Measurements from ENCODE around the gene CEP72.
"Not testable (repeated sequence)": the region's sequence is repeated elsewhere in the genome, so short reads cannot be mapped to it uniquely, and the experiment has no call there.

The CEP72 gene

DNA sequence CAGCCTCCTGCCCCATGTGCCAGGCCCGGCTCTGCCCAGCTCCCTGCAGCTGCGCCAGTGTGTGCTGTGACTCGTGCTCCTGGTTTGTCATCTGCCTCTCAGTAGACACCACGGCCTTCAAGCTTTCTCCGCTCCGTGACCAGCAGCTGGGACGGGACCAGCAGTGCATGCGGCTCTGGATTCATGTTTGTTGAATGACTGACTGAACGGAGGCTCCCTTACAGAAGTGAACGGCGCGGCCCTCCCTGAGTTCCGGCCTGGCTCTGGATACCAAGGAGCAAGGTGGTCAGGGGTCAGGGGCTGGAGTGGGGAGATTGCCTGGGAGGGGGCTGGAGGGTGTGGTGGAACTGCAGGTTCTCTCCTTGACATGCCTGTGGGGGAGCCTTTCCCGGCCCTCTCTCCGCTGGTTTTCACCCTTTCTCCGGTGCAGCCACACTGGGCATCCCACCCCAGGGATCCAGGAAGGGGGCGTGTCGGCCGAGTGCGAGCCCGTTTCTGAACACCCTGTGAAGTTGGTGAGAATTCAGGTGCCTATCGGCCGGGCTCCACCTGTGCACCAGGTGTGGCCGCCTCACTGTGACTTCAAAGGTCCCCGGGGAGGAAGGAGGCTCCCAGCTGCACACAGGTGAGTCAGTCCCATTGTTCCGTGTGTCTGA lies 11.1 kb upstream of the CEP72 start:
- no peak for FAIRE-seq

DNA sequence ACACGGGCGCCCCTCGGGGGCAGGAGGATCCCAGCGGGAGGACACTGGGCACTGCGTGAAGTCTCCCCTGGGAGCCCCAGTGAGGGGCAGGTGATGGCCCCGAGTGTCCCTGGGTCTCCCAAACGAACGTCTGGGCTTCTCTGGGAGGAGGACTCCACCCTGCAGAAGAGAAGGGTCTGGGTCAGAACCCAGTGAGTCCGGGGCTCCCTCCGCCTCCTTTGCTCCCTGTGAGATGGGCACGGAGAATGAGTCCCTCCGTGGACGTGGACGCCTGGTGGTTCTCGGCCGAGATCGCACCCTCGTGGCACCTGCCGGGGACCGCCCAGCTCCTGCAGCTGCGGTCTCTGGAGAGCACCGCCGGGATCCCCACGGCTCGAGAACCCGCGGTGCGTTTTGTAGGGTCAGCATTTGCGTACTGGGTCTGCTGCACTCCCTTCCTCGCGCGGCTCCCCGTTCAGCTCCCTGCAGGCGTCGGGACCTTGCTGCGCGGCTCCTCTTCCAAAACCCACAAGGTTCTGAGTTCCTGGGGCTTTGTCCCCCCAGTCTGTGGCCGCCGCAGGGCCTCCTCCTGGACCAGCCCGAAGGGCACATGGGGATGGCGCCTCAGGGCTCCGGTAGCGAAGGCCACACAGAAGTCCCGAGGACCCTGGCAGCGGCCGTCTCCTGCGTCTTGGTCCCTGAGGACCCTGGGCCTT lies 10.2 kb upstream of the CEP72 start:
- FAIRE-seq = no peak

DNA sequence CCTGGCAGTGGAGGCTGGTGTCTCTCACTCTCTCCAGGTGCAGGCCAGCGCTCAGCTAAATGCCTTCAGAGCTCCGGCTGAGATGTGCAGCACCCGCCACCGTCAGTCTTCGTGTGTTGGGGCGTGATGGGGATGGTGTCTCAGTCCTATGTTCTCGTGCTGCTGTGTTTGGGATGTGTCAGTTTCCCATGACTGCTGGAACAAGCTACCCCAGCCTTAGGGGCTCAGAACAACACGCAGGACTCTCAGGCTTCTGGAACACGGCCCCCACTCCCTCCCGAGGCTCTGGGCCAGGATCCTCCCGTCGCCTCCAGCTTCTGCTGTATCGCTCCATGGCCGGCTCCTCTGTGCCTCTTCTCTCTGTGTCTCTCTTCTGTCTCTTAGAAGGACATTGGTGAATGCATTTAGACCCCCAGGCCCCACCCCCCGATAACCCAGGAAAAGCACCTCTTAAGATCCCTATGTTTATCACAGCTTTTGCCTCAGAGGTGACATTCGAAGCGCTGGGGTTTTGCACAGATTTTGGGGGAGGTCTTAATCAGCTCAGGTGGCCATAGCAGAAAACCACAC lies 9.6 kb upstream of the CEP72 start:
- no peak for FAIRE-seq

DNA sequence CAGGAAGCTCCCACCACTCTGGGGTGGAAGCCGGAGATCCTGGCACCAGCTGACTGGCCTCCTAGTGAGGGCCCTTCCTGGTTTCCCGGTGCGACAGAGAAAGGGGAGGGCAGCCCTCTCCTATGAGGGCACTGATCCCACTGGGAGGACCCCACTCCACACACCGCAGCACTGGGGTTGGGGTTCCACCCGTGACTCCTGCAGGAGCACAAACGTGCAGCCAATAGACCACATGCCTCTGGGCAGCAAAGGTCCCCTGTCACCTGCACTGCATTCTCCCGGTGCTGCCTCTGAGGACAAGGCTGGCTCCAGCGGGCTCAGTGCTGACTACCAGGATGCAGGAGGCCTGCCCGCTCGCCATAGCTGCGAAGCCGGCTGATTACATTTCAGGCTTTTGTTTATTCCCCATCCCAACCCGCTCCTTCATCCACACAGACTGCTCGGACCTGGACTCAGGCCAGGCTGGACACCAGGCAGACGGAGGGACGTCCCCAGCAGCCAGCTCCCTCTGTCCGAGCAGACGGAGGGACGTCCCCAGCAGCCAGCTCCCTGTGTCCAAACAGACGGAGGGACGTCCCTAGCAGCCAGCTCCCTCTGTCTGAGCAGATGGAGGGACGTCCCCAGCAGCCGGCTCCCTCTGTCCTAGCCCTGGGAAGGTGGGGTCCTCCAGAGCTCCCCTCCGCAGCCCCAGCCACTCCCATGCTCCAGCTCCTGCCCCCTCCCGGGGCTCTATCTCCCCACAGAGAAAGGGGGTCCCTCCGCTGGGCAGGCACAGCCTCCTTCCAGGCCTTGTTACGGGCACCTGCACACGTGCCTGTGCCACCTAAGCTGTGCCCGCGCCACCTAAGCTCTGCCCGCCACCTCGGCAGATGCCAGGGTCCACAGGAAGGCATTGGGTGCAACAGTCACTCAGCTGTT lies 8.8 kb upstream of the CEP72 start:
- no peak for FAIRE-seq

DNA sequence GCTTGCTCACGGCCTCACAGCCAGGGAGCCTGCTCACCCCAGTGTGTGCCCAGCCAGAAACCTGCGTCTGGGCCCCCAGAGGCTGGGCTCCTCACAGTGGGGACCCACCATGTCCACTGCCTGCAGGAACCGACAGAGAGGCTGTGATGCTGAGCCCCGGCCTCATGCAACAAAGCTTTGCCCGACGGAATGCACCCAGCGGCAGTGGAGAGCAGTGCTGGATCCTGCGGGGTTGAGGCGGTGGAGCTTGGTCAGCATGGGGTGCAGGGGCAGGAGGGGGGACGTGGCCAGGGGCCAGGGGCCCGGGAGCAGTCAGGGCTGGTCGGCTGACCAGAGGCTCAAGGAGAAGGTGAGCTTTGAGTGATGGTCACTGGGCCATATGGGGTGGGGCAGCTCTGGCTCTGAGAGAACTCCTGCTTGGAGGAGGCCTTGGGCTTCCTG lies 7.7 kb upstream of the CEP72 start:
- FAIRE-seq = no peak

DNA sequence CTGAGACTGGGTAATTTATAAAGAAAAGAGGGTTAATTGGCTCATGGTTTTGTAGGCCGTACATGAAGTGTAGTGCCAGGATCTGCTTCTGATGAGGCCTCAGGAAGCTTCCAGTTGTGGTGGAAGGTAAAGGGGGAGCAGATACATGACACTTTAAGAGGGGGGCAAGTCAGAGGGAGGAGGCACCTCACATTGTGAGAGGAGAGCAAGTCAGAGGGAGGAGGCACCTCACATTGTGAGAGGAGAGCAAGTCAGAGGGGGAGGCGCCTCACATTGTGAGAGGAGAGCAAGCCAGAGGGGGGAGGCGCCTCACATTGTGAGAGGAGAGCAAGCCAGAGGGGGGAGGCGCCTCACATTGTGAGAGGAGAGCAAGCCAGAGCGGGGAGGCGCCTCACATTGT lies 7.0 kb upstream of the CEP72 start:
- FAIRE-seq = not testable (repeated sequence)

DNA sequence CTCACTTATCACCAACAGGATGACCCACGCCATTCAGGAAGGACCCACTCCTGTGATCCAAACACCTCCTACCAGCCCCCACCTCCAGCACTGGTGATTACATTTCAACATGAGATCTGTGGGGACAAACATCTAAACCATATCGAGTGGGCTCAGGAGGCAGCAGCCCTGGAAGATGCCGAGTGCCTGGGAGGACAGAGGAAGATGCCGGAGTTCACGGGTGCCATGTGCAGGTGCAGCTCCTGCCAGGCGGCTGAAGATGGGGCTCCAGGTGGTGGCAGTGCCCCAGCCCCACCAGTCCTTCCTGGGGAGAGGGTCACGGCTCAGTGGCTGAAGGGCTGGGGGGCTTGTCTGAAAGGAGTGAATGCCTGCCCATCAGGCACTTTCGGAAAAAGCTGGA lies 6.1 kb upstream of the CEP72 start:
- FAIRE-seq = no peak

DNA sequence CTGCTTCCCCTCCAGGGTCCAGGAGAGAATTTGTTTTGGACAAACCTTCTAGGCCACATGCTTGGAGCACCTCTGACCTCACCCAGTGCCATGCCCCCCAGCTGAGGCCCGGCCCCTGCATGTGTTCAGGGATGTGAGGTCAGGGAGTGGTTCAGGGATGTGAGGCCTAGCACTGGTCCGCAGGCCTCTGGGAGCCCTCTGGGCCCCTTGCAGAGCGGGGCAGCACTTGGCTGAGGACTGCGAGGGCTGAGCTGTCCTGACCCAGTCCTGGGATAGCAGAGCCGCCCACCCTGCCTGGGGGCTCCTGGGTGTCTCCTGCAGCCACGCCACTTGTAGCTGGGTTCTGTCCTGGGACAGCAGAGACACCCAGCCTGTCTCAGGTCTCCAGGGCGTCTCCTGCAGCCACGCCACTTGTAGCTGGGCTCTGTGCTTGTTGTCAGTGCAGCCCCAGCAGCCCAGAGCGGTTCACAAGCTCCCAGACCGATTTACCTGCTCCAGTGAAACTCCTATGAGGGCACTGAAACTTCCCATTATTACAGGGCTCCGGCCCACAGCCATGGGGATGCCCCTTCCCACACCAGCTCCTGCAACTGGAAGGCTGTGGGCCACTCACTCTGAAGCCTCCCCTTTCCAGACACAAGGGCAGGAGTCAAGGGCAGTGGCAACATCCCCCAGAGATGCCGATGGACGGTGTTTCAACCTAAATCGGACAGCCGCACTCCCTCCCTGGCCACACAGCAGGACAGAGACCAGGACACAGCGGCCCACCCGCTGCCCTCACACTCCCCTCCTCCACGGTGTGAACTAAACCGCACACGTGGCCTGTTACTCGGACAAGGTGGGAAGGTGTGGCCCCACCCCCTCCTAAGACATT lies 5.4 kb upstream of the CEP72 start:
- no peak for FAIRE-seq

DNA sequence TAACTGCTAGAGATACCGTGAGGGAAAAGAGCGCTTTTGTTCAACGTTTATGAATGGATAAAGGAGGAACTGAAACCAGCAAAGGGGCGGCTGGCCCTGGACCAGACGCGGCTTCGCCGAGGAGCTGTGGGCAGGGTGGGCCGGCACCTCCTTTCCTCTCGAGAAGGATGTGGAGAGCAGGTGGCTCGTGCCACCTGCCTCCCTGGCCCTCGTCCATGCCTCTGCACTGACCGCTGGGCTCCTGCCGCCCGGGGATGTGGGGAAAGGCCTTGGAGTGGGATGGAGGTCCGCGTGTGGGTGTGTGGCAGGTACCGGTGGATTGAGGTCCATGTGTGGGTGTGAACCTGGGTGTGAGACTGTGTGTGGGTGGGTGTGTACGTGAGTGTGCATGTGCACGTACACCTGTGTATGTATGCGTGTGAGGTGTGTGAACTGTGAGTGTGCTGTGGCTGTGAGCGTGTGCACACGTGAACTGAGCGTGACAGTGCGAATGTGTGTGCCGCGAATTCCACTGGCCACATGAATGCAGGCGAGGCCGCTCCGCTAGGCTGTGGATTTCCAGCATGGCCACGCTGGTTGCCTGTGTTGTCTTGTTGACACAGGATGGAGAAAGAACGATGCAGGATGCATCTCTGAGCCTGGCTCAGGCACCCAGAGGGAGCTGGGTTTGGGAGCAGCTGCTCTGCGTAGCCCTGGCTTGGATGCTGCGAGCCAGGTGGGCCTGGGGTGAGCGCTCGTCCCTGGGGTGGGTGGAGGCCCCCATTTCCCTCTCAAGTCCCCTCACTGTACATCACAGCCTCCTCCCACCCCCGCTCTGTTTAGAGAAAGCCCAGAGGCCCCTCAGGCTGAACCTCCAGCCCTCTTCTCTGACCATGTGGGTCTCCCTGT lies 4.4 kb upstream of the CEP72 start:
- FAIRE-seq = no peak

DNA sequence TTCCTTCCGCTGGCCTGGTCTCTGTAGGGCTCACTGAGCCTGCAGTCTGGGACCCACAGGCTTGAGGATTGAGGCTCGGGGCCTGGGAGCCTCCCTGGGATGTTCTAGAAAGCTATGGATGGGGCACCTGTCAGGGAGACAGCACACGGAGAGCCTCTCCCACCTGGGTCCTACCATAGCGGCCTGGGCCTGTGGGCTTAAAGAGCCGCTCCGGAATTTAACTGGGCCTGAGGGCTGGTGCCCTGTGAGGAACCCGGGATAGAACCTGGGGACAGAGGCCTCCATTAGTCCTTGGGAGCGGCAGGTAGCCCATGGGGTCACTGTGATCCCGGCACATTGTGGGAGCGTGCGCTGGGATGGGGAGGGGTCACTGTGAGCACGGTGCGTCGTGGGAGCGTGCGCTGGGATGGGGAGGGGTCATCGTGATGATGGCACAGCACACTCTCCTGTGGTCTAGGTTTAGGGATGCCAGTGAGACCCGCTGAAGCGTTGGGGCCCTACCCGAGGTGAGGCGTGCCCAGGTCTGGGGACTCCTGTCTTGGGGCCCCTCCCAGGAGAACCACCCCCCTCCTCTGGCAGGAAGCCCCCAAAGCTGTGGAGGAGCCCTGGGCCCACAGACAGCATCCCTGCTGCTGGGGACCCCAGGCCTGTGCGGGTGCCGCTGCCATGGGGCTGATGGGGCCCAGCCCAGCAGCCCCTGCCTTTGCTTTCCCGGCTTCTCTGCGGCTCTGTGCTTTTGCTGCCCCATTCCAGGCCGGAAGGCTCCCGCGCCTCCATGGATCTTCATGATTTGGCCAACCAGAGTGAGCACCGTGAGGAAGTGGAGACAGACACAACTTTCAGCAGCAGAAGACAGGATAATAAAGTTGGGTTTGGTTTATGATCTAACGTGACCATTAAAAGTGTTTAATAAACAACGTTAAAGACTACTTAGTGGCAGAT lies 3.4 kb upstream of the CEP72 start:
- no peak for FAIRE-seq

DNA sequence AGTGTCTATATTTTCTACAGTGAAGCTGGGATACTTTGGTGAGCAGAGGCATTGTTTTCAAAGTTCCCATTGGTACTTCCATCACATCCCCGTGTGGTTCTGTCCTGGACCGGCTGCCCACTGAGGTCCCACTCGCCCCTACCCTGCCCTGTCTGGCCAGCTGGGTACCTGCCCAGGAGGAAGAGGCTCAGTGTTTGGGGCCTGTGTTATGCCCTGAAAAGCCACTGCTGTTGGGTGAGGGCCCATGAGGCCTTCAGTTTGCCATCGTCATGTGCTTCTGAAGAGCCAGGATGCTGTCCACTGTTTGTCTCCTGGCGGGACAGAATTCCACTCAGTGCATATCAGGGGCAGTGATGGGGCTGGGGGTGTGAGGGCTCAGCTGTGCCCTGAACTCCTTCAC lies 2.6 kb upstream of the CEP72 start:
- FAIRE-seq = no peak

DNA sequence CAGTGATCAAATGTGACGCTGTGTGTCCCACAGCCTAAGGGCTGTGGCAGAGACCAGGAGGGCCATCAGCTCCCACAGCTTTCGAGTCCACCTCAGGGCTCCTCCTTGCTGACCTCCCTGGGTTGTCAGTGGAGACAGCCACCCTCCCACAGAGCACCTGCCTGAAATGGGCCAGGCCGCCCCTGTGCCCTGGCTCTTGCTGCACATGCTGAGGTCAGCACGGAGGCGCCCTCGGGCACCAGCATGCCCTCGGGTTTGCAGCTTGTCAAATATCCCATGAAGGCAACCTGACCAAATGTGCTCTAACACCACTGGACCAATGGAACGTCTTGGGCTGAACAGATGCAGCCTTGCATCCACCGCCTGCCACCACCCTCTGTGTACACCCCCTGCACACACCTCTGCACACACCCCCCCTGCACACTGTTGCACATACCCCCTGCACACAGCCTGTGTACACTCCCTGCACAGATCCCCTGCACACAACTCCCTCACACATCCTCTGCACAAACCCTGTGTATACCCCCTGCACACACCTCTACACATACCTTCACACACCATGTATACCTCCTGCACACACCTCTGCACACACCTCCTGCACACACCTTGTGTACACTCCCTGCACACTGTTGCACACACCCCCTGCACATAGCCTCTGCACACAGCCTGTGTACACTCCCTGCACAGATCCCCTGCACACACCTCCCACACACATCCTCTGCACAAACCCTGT lies 2.0 kb upstream of the CEP72 start:
- FAIRE-seq = no peak

DNA sequence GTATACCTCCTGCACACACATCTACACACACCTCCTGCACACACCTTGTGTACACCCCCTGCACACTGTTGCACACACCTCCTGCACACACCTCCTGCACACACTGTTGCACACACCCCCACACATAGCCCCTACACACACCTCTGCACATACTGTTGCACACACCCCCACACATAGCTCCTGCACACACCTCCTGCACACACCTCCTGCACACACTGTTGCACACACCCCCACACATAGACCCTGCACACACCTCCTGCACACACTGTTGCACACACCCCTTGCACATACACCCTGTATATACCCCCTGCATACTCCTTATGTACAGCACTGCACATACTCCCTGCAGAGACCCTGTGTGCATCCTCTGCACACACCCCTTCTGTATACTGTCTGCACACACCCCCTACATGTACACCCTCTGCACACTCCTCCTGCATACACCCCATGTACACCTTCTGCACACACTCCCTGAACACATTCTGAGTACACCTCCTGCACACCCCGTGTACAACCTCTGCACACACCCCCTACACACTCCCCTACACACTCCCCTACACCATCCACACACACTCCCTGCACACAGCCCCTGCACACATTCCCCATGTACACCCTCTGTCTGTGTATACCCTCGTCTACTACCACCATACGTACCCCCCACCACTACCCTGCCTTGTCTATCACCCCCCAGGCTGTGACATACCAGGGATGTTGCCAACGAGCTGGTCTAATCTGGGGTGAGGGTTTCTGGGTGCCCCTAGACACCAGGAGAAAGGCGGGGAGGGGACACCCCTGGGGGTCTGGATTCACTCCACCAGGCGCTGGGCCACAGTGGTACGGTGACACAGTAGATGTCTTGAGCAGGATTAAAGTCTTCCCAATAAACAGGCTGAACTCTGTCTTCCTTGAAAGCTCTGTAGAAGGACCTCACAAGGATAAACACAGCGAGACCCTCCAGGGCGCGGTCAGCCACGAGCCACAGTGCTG lies 1.1 kb upstream of the CEP72 start:
- FAIRE-seq = no peak

DNA sequence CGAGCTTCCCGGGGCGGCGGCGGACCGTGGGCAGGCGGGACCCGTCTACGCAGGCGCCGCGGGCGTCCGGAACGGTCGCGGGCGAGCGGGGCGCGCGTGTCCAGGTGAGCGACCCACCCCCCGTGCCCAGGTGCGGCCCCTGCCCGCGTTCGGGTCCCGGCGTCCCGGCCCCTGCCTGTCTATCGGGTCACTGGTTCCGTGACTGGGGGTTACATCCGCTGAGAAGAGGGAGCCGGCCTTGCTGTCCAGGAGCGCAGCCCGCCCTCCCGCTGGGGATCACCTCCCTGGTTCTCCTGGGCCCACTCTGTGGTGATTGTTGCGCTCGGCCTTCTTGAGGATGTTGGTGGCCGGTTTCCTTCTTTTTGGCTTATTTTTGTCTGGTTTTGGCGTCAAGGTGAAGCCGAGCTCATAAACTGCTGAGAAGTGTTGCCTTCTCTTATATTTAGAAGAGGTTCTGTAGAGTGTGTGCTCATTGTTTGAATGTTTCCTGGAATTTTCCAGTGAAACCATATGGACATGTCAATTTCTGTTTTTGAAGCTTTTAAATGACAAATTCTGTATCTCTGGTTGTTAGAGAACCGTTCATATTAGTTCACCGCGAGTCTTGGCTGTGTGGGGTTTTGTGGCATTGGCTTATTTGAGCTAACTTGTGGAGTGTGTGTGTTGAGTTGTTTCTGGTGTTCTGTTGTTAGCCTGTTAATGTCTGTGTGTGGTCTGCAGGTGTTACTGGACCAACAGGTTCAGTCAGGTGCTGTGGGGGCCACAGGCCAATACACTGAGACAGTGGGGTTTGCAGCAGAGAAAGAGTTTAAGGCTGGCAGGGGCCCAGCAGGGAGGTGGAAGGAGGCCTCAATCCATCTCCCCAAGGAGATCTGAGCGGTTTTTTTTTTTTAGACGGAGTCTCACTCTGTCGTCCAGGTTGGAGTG lies 621 bp downstream of the CEP72 start:
- no peak for FAIRE-seq

DNA sequence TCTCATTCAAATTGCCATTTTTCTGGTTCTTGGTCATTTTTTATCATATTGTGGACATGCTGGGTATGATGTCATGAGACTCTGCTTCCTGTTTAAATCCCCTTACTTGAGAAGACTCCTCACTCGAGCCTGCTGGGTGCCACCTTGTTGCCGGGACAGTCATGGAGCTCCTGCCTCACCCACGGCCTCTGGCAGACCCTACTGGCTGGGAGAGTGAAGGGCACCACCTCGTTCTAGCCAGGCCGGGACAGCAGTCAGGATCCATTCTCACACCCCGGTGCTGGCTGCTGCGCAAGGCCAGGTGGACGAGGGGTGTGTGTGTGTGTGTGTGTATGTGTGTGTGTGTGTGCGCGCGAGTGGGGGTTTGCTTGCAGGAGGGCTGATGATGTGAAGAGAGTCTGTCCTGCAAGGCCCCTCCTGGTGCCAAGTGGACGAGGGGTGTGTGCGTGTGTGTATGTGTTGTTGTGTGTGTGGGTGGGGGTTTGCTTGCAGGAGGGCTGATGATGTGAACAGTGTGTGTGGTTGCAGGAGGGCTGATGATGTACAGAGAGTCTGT lies 4.4 kb downstream of the CEP72 start:
- no peak for FAIRE-seq

DNA sequence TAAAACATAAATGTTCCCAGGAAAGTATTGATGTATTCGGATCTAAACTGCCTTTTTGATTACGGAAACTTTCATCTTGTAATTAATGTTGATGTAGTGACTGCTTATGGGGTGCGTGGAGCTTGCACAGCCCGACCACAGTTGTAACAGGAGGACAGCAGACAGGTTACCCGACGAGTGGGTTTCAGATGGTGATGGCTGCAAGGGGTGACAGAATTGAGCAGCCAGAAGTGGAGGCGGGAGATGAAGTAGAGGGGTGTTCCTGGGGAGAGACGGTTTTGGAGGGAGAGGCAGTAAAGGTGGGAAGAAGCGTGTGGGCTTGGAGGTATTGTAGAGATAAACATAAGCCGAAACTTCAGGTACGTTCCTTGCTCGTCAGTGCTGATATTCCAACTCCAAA lies 5.8 kb downstream of the CEP72 start:
- no peak for FAIRE-seq

DNA sequence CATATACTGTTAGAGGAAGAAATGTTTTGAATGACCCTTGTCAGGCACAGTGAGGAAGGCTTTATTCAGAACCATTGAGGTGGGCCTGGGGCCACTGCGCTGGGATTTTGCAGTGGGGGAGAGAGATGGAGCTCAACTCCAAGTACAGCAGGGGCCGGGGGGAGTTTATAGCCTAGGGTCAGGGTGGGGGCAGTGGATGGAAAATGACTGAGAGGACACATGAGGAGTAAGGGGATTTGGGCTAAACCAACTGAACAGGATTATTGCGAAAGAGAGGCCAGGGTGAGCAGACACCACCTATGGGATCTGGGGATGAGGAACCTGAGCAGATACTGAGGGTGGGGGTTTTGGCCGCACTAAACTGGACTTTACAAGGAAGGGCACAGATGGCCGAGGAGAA lies 6.3 kb downstream of the CEP72 start:
- no peak for FAIRE-seq

All from islet of Langerhans (tissue), 1 donor.